ENCODE measurements around the gene MICAL3. TPM values are rescaled to one million over a fixed set of nuclear protein-coding genes. Genes with fewer than 3 reads are reported as not detected.

MICAL3 gene
- total RNA-seq, 1 experiment from 2014 or later, result 47.1 TPM

- no peaks in the 10 kb centered on the region for H3K4me1 ChIP-seq (ENCODE audit: control insufficient read depth, insufficient read depth, low read length)
- no TSS peak for BruUV-seq (replicated peaks)
- intact Hi-C loops (cut with micrococcal nuclease; ENCODE audit: unreplicated experiment) (no loop called here), in situ Hi-C loops (cut with HindIII; ENCODE audit: low pct_unique_long_range_greater_than_20kb, low sequenced_read_pairs) (no loop called here)
- CTCF ChIA-PET, result no interaction called here
- DNase-seq (ENCODE audit: low read depth, low spot score) (no peak), ATAC-seq (no peak)
- no peak for TF ChIP-seq CTCF (IDR thresholded peaks at IDR 0.05)
- TF ChIP-seq SIN3A (IDR thresholded peaks at IDR 0.05; ENCODE audit: borderline replicate concordance, insufficient read depth, low read depth, low read length), result no peak
- TF ChIP-seq POLR2AphosphoS5 (IDR thresholded peaks at IDR 0.05; ENCODE audit: low read depth, low read length), result no peak
- no peak for TF ChIP-seq REST (IDR thresholded peaks at IDR 0.05; ENCODE audit: insufficient read depth in 1 of 2, low read depth in 2 of 2, low read length in 1 of 2)
- TF ChIP-seq TCF7L2 (IDR thresholded peaks at IDR 0.05; ENCODE audit: low read depth, low read length), result no peak
- POLR2A ChIA-PET, result no interaction called here
- H3K27me3 ChIP-seq (ENCODE audit: control insufficient read depth, insufficient read depth, low read length), result no peaks in the 10 kb centered on the region
- H3K4me3 ChIP-seq (ENCODE audit: low read depth in 2 of 2, low read length in 2 of 2), result no peak overlapping the region
- H3K9me3 ChIP-seq (ENCODE audit: control insufficient read depth, insufficient read depth, low read depth, low read length), result no peaks in the 10 kb centered on the region
- H3K36me3 ChIP-seq (ENCODE audit: control insufficient read depth, insufficient read depth, low read length), result no peaks in the 10 kb centered on the region
- no peak overlapping the region for H3K27ac ChIP-seq (ENCODE audit: low read length)
These were observed 227.7 kb downstream of the MICAL3 start for GRCh38 chr22:17796695-17797094.

GRCh38 chr22:17795661-17796548 lies 228.5 kb downstream of the MICAL3 start:
- CTCF ChIA-PET, result no interaction called here
- TF ChIP-seq REST (IDR thresholded peaks at IDR 0.05; ENCODE audit: insufficient read depth in 1 of 2, low read depth in 2 of 2, low read length in 1 of 2) (no peak), CTCF (IDR thresholded peaks at IDR 0.05) (no peak), TCF7L2 (IDR thresholded peaks at IDR 0.05; ENCODE audit: low read depth, low read length) (no peak), POLR2AphosphoS5 (IDR thresholded peaks at IDR 0.05; ENCODE audit: low read depth, low read length) (no peak), SIN3A (IDR thresholded peaks at IDR 0.05; ENCODE audit: borderline replicate concordance, insufficient read depth, low read depth, low read length) (no peak)
- DNase-seq (ENCODE audit: low read depth, low spot score), result no peak
- Histone ChIP-seq H3K9me3 (ENCODE audit: control insufficient read depth, insufficient read depth, low read depth, low read length) (no peaks in the 10 kb centered on the region), H3K27me3 (ENCODE audit: control insufficient read depth, insufficient read depth, low read length) (no peaks in the 10 kb centered on the region), H3K4me1 (ENCODE audit: control insufficient read depth, insufficient read depth, low read length) (no peaks in the 10 kb centered on the region), H3K36me3 (ENCODE audit: control insufficient read depth, insufficient read depth, low read length) (no peaks in the 10 kb centered on the region), H3K27ac (ENCODE audit: low read length) (no peak overlapping the region), H3K4me3 (ENCODE audit: low read depth in 2 of 2, low read length in 2 of 2) (no peak overlapping the region)
- in situ Hi-C loops (cut with HindIII; ENCODE audit: low pct_unique_long_range_greater_than_20kb, low sequenced_read_pairs) (no loop called here), intact Hi-C loops (cut with micrococcal nuclease; ENCODE audit: unreplicated experiment) (no loop called here)
- ATAC-seq, result no peak
- BruUV-seq (replicated peaks), result no TSS peak
- POLR2A ChIA-PET, result no interaction called here

Data from Panc1 (cell line).